Thoracic aorta (tissue), 2 donors: ENCODE data around the gene ZBTB16. TPM values are rescaled to one million over a fixed set of nuclear protein-coding genes. Genes with fewer than 3 reads are reported as not detected.

Source experiments
- ATAC-seq: fragments of 150-250 bp; one replicate; pipeline ENCODE4 v1.8.0; 2017; ENCODE audit warnings: low read depth; ENCODE audit not compliant: insufficient number of reproducible peaks, low FRiP score
- DNase-seq: peaks from one replicate; pipeline ENCODE4 v3.0.0-alpha.2; 2020; ENCODE audit warnings: low spot score
- H3K27ac ChIP-seq, 2 donors: fragments of 200-600 bp; sonication (generic); 1 replicate in 1 of 2; 2 replicates in 1 of 2; pipeline ENCODE4 v1.5.1; 2016; ENCODE audit warnings: mild to moderate bottlenecking in 2 of 2, moderate library complexity in 2 of 2
- H3K27me3 ChIP-seq: fragments of 200-600 bp; sonication (generic); replicated peaks from 2 replicates; pipeline ENCODE4 v1.6.0; 2016; ENCODE audit warnings: mild to moderate bottlenecking; ENCODE audit not compliant: insufficient read depth
- H3K36me3 ChIP-seq: fragments of 200-600 bp; sonication (generic); one replicate; pipeline ENCODE4 v1.5.1; 2016
- H3K4me1 ChIP-seq, 2 donors: fragments of 200-600 bp; sonication (generic); 1 replicate in 1 of 2; 2 replicates in 1 of 2; pipeline versions ENCODE4 v1.5.1 to v1.6.0; 2016; ENCODE audit warnings: low read depth in 2 of 2, mild to moderate bottlenecking in 1 of 2; ENCODE audit not compliant: control insufficient read depth in 1 of 2
- H3K4me3 ChIP-seq: fragments of 200-600 bp; sonication (generic); 2 replicates; pipeline ENCODE4 v1.5.1; 2016; ENCODE audit warnings: mild to moderate bottlenecking
- H3K9me3 ChIP-seq: fragments of 200-600 bp; sonication (generic); 2 replicates; pipeline ENCODE4 v1.5.1; 2016
- CTCF ChIP-seq: fragments of 200-600 bp; sonication (generic); IDR thresholded peaks from one replicate; pipeline ENCODE4 v1.5.1; 2019; ENCODE audit warnings: antibody characterized with exemption
- total RNA-seq, 2 donors: library from RNA; depleted of rRNA; stranded (reverse); fragments of >200 nt; gene quantifications; one replicate each; pipeline versions ENCODE4 v1.1.0 to v1.2.3, GENCODE V29; 2016

The ZBTB16 gene
- total RNA-seq, 2 donors from 2014 or later = 314 to 545 TPM

- DNase-seq (no peak), ATAC-seq (no peak)
- peaks cover 86 to 100% of the 10 kb centered on the region in 2 donors for H3K4me1 ChIP-seq
- H3K27me3 ChIP-seq = no peaks in the 10 kb centered on the region
- H3K9me3 ChIP-seq = no peaks in the 10 kb centered on the region
- peaks cover 30% of the 10 kb centered on the region for H3K36me3 ChIP-seq
- no peak for TF ChIP-seq CTCF
- H3K4me3 ChIP-seq = no peak overlapping the region
- H3K27ac ChIP-seq = peak overlapping the region in 1 of 2 donors; percentile 42
Observed at GRCh38 chr11:114125531-114125930, 66.0 kb downstream of the ZBTB16 start.

- no peak overlapping the region for H3K4me3 ChIP-seq
- peaks cover 86 to 100% of the 10 kb centered on the region in 2 donors for H3K4me1 ChIP-seq
- H3K9me3 ChIP-seq = no peaks in the 10 kb centered on the region
- H3K27ac ChIP-seq = peak overlapping the region in 1 of 2 donors; percentile 42
- H3K27me3 ChIP-seq = no peaks in the 10 kb centered on the region
- H3K36me3 ChIP-seq = peaks cover 30% of the 10 kb centered on the region
- ATAC-seq = no peak
- no peak for DNase-seq
- no peak for TF ChIP-seq CTCF
Observed at GRCh38 chr11:114125959-114126358, 66.4 kb downstream of the ZBTB16 start.

- H3K4me3 ChIP-seq = peak overlapping the region; percentile 6
- no peak for TF ChIP-seq CTCF
- ATAC-seq (no peak), DNase-seq (no peak)
- H3K27me3 ChIP-seq = no peaks in the 10 kb centered on the region
- peak overlapping the region; percentile 94 to 97 for H3K27ac ChIP-seq
- no peaks in the 10 kb centered on the region for H3K9me3 ChIP-seq
- H3K36me3 ChIP-seq = peaks cover 24% of the 10 kb centered on the region
- H3K4me1 ChIP-seq = peaks cover 86 to 100% of the 10 kb centered on the region in 2 donors
Observed at GRCh38 chr11:114128399-114128798, 68.9 kb downstream of the ZBTB16 start.

GRCh38 chr11:114129142-114129541 is 69.6 kb downstream of the ZBTB16 start:
- DNase-seq (no peak), ATAC-seq (no peak)
- peaks cover 86 to 100% of the 10 kb centered on the region in 2 donors for H3K4me1 ChIP-seq
- H3K36me3 ChIP-seq = peaks cover 24% of the 10 kb centered on the region
- TF ChIP-seq CTCF = no peak
- peak overlapping the region; percentile 94 to 97 for H3K27ac ChIP-seq
- H3K4me3 ChIP-seq = peak overlapping the region; percentile 6
- no peaks in the 10 kb centered on the region for H3K27me3 ChIP-seq
- H3K9me3 ChIP-seq = no peaks in the 10 kb centered on the region

GRCh38 chr11:114129699-114130098 is 70.2 kb downstream of the ZBTB16 start:
- no peaks in the 10 kb centered on the region for H3K9me3 ChIP-seq
- TF ChIP-seq CTCF = no peak
- H3K4me1 ChIP-seq = peaks cover 90 to 100% of the 10 kb centered on the region in 2 donors
- DNase-seq (no peak), ATAC-seq (no peak)
- peak overlapping the region; percentile 6 for H3K4me3 ChIP-seq
- peaks cover 24% of the 10 kb centered on the region for H3K36me3 ChIP-seq
- H3K27ac ChIP-seq = peak overlapping the region; percentile 94 to 97
- H3K27me3 ChIP-seq = no peaks in the 10 kb centered on the region
